Parathyroid adenoma (tissue), 2 donors: ENCODE results near the gene KRTAP9-2.
"Not testable (repeated sequence)": the region's sequence is repeated elsewhere in the genome, so short reads cannot be mapped to it uniquely, and the experiment has no call there.

ENCODE experiments used
- H2AFZ ChIP-seq: fragments of 300-600 bp; sonication (generic); one replicate; pipeline ENCODE4 v1.7.0; 2017; ENCODE audit warnings: antibody characterized with exemption, mild to moderate bottlenecking
- H3K27ac ChIP-seq: fragments of 300-600 bp; sonication (generic); one replicate; pipeline ENCODE4 v1.7.0; 2017
- H3K27me3 ChIP-seq: fragments of 300-600 bp; sonication (generic); one replicate; pipeline ENCODE4 v1.7.0; 2017; ENCODE audit warnings: low read length; ENCODE audit not compliant: control insufficient read depth, insufficient read depth
- H3K36me3 ChIP-seq: fragments of 300-600 bp; sonication (generic); one replicate; pipeline ENCODE4 v1.7.0; 2017; ENCODE audit warnings: low read length; ENCODE audit not compliant: control insufficient read depth, insufficient read depth
- H3K4me1 ChIP-seq: fragments of 300-600 bp; sonication (generic); one replicate; pipeline ENCODE4 v1.7.0; 2017; ENCODE audit warnings: control low read depth
- H3K4me2 ChIP-seq: fragments of 300-600 bp; sonication (generic); one replicate; pipeline ENCODE4 v1.7.0; 2017; ENCODE audit warnings: low read length
- H3K4me3 ChIP-seq: fragments of 300-600 bp; sonication (generic); one replicate; pipeline ENCODE4 v1.7.0; 2017; ENCODE audit warnings: low read depth, low read length
- H3K79me2 ChIP-seq: fragments of 300-600 bp; sonication (generic); one replicate; pipeline ENCODE4 v1.7.0; 2017; ENCODE audit warnings: control low read depth
- H3K9ac ChIP-seq: fragments of 300-600 bp; sonication (generic); one replicate; pipeline ENCODE4 v1.7.0; 2017; ENCODE audit warnings: mild to moderate bottlenecking
- H3K9me3 ChIP-seq: fragments of 300-600 bp; sonication (generic); one replicate; pipeline ENCODE4 v1.7.0; 2017; ENCODE audit warnings: low read length; ENCODE audit not compliant: control insufficient read depth
- TF ChIP-seq, protein P1 (sequence below): fragments of 300-600 bp; sonication (generic); IDR thresholded peaks from one replicate; pipeline ENCODE4 v1.7.0; 2017; ENCODE audit warnings: antibody characterized with exemption, mild to moderate bottlenecking
- donor health status: primary hyperparathyroidism.

KRTAP9-2 gene

DNA sequence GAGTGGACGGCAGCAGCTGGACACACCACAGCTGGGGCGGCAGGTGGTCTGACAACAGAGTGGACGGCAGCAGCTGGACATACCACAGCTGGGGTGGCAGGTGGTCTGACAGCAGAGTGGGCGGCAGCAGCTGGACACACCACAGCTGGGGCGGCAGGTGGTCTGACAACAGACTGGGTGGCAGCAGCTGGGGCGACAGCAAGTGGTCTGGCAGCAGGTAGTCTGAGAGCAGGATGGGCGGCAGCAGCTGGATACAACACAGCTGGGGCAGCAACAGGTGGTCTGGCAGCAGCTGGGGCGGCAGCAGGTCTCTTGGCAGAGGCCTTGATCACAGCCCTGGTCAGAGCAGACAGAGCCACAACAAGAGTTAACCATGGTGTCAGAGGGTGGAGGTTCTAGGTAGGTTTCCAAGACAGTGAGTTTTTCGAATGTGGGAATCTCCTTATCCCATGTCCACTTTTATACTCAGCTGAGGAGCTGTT lies 41.9 kb upstream of the KRTAP9-2 start, which contains the start of gene KRTAP4-1:
TSS of gene KRTAP4-1 (minus strand) at position 432 of the 482 bp plus-strand sequence. CDS start at position 375, 57 bp downstream.
- Histone ChIP-seq H3K27me3 (no peaks in the 10 kb centered on the region), H3K36me3 (no peaks in the 10 kb centered on the region), H2AFZ (no peak within 1 kb of the TSS), H3K9me3 (no peaks in the 10 kb centered on the region), H3K9ac (no peak within 1 kb of the TSS), H3K4me3 (no peak within 1 kb of the TSS), H3K4me2 (no peak within 1 kb of the TSS), H3K79me2 (no peaks in the 10 kb centered on the region), H3K27ac (no peak within 1 kb of the TSS), H3K4me1 (no peaks in the 10 kb centered on the region)
- TF ChIP-seq, protein P1, sequence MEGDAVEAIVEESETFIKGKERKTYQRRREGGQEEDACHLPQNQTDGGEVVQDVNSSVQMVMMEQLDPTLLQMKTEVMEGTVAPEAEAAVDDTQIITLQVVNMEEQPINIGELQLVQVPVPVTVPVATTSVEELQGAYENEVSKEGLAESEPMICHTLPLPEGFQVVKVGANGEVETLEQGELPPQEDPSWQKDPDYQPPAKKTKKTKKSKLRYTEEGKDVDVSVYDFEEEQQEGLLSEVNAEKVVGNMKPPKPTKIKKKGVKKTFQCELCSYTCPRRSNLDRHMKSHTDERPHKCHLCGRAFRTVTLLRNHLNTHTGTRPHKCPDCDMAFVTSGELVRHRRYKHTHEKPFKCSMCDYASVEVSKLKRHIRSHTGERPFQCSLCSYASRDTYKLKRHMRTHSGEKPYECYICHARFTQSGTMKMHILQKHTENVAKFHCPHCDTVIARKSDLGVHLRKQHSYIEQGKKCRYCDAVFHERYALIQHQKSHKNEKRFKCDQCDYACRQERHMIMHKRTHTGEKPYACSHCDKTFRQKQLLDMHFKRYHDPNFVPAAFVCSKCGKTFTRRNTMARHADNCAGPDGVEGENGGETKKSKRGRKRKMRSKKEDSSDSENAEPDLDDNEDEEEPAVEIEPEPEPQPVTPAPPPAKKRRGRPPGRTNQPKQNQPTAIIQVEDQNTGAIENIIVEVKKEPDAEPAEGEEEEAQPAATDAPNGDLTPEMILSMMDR, result no peak

DNA sequence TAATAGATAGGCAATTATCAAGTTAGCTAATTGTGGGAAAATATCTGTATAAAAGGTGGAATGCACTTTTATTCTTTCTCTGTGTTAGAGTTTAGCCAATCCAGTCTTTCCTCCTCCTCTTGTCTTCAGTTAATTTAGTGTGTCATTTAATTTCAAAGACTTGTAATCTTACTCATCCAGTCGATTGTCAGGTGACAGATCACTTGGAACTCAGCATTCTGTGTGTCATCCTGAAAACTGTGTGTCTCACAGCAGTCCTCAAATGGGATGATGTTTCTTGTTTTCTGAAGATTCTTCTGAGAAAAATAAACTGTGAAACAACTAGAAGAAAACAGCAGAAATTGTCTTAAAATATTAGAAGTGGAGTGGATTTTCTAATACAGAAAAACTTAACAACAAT lies 41.4 kb upstream of the KRTAP9-2 start:
- no peaks in the 10 kb centered on the region for H3K36me3 ChIP-seq
- H3K27ac ChIP-seq, result no peak overlapping the region
- no peak overlapping the region for H3K4me3 ChIP-seq
- H3K79me2 ChIP-seq, result no peaks in the 10 kb centered on the region
- H3K9ac ChIP-seq, result no peak overlapping the region
- no peak overlapping the region for H2AFZ ChIP-seq
- H3K4me1 ChIP-seq, result no peaks in the 10 kb centered on the region
- no peak overlapping the region for H3K4me2 ChIP-seq
- H3K27me3 ChIP-seq, result no peaks in the 10 kb centered on the region
- TF ChIP-seq, protein P1, result no peak
- H3K9me3 ChIP-seq, result no peaks in the 10 kb centered on the region

DNA sequence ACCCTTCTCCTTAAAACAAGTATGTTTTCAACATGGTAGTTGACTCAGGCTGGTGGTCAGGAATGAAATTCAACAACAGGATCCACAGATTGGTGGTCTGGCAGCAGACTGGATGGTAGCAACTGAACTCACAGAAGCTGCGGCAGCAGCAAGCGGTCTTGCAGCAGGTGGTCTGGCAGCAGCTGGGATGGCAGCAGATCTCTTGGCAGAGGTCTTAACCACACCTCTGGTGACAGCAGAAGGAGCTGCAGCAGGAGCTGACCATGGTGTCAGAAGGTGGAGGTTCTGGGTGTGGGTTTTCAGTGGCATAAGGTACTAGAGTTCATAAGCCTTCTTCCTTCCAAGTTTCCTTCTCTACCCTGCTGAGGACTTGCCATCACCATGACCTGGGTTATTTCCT lies 39.6 kb upstream of the KRTAP9-2 start:
- Histone ChIP-seq H3K9me3 (no peaks in the 10 kb centered on the region), H3K4me3 (no peak overlapping the region), H3K36me3 (no peaks in the 10 kb centered on the region), H3K27ac (no peak overlapping the region), H3K4me2 (no peak overlapping the region), H3K79me2 (no peaks in the 10 kb centered on the region), H3K4me1 (no peaks in the 10 kb centered on the region), H3K27me3 (no peaks in the 10 kb centered on the region), H3K9ac (no peak overlapping the region), H2AFZ (no peak overlapping the region)
- TF ChIP-seq, protein P1, result no peak

GRCh38 chr17:41189837-41190318 lies 36.6 kb upstream of the KRTAP9-2 start, which contains the start of gene KRTAP9-1:
Gene KRTAP9-1, plus strand, starts transcription at chr17:41189887. Its CDS starts 0 bp downstream, at chr17:41189887.
- H3K4me2 ChIP-seq, H3K9ac ChIP-seq, H3K4me3 ChIP-seq, H3K4me1 ChIP-seq, H3K9me3 ChIP-seq, H3K27ac ChIP-seq, H3K36me3 ChIP-seq, H3K27me3 ChIP-seq, H2AFZ ChIP-seq, H3K79me2 ChIP-seq: not testable (repeated sequence)

GRCh38 chr17:41190328-41190727 lies 36.1 kb upstream of the KRTAP9-2 start:
- TF ChIP-seq, protein P1, result no peak
- Histone ChIP-seq H3K36me3 (no peaks in the 10 kb centered on the region), H3K27me3 (no peaks in the 10 kb centered on the region), H3K4me3 (no peak overlapping the region), H3K27ac (no peak overlapping the region), H2AFZ (no peak overlapping the region), H3K4me2 (no peak overlapping the region), H3K9me3 (no peaks in the 10 kb centered on the region), H3K9ac (no peak overlapping the region), H3K4me1 (no peaks in the 10 kb centered on the region), H3K79me2 (no peaks in the 10 kb centered on the region)
